GM12878 (cell line): ENCODE results near the gene WDSUB1. TPM values are rescaled to one million over a fixed set of nuclear protein-coding genes. Genes with fewer than 3 reads are reported as not detected.

ENCODE experiments used
- ETV6 ChIP-seq, 2 experiments: fragments of 450-650 bp in 1 of 2; IDR thresholded peaks in 1 of 2; conservative IDR thresholded peaks in 1 of 2; 2 replicates each; pipeline ENCODE4 v1.6.1; 2014; ENCODE audit warnings: antibody characterized with exemption in 1 of 2, borderline replicate concordance in 1 of 2, low read depth in 1 of 2, mild to moderate bottlenecking in 1 of 2, moderate library complexity in 1 of 2
- GATAD2B ChIP-seq: fragments of 450-650 bp; conservative IDR thresholded peaks from 2 replicates; pipeline ENCODE4 v1.6.1; 2017; ENCODE audit warnings: low read depth, mild to moderate bottlenecking, moderate library complexity
- PRDM15 ChIP-seq: fragments of 450-650 bp; formaldehyde crosslinking; IDR thresholded peaks from 2 replicates; pipeline ENCODE4 v1.4.0; 2020; ENCODE audit warnings: mild to moderate bottlenecking, moderate library complexity
- RAD21 ChIP-seq: IDR thresholded peaks from 2 replicates; pipeline ENCODE4 v1.6.1; 2011; ENCODE audit warnings: mild to moderate bottlenecking, low read depth, low read length, moderate library complexity; ENCODE audit not compliant: insufficient read depth
- YY1 ChIP-seq: IDR thresholded peaks from 2 replicates; pipeline ENCODE4 v1.6.1; 2011; ENCODE audit warnings: low read depth, mild to moderate bottlenecking, low read length
- polyA plus RNA-seq, 11 experiments: library from polyadenylated mRNA; depleted of rRNA in 4 of 11; unstranded in 6 of 11; stranded (reverse) in 5 of 11; fragments of >200 nt; fragmentation: Nextera tagmentation in 4 of 11; fragmentation: Illumina TruSeq in 1 of 11; extraction: Ambion mirVana in 4 of 11; extraction: Trizol in 1 of 11; gene quantifications; 1 replicate in 1 of 11; 2 replicates in 10 of 11; pipeline versions ENCODE4 v1.2.1 to v1.2.3, GENCODE V29; 2011 to 2016; ENCODE audit warnings: inconsistent platforms in 2 of 11, missing spikeins in 2 of 11, low read depth in 1 of 11
- total RNA-seq, 4 experiments: library from RNA; depleted of rRNA in 3 of 4; stranded (reverse); fragments of >200 nt in 3 of 4; fragmentation: Illumina TruSeq in 1 of 4; extraction: Trizol in 1 of 4; gene quantifications; 2 replicates each; pipeline versions ENCODE4 v1.2.1 to v1.2.3, GENCODE V29; 2013 to 2021
- TF ChIP-seq, protein P1 (sequence below): fragments of 150-350 bp; IDR thresholded peaks from 2 replicates; pipeline ENCODE4 v1.6.1; 2016; ENCODE audit warnings: low read depth, low read length

WDSUB1 gene
- total and polyA plus RNA-seq, 10 of the 15 experiments (the other 5 are each of a cell fraction or from before 2014, with no cell fraction given), result 4.4 to 12.7 (median 7.6) TPM

DNA sequence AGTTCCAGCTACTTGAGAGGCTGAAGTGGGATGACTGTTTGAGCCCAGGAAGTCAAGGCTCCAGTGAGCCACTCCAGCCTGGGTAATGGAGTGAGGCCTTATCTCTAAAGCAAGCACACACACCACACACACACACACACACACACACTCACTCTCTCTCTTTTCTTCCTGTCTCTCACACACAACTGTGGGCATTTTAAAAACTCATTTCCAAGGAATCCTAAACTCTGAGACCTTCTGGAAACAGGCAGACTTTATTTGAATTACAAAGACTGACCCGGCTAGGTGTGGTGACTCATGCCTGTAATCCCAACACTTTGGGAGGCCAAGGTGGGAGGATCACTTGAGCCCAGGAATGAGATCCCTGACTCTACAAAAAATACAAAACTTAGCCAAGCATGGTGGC, 21.3 kb downstream of the WDSUB1 start (continued):
- TF ChIP-seq PRDM15 (CRISPR knock-in tag) (no peak), RAD21 (no peak), YY1 (no peak), GATAD2B (no peak), ETV6 (conservative IDR thresholded peaks at IDR 0.05 in 1 of 2, IDR thresholded peaks at IDR 0.05 in 1 of 2; ENCODE audit: borderline replicate concordance in 1 of 2, low read depth in 1 of 2) (no peak)
- TF ChIP-seq, protein P1, sequence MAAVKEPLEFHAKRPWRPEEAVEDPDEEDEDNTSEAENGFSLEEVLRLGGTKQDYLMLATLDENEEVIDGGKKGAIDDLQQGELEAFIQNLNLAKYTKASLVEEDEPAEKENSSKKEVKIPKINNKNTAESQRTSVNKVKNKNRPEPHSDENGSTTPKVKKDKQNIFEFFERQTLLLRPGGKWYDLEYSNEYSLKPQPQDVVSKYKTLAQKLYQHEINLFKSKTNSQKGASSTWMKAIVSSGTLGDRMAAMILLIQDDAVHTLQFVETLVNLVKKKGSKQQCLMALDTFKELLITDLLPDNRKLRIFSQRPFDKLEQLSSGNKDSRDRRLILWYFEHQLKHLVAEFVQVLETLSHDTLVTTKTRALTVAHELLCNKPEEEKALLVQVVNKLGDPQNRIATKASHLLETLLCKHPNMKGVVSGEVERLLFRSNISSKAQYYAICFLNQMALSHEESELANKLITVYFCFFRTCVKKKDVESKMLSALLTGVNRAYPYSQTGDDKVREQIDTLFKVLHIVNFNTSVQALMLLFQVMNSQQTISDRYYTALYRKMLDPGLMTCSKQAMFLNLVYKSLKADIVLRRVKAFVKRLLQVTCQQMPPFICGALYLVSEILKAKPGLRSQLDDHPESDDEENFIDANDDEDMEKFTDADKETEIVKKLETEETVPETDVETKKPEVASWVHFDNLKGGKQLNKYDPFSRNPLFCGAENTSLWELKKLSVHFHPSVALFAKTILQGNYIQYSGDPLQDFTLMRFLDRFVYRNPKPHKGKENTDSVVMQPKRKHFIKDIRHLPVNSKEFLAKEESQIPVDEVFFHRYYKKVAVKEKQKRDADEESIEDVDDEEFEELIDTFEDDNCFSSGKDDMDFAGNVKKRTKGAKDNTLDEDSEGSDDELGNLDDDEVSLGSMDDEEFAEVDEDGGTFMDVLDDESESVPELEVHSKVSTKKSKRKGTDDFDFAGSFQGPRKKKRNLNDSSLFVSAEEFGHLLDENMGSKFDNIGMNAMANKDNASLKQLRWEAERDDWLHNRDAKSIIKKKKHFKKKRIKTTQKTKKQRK, result no peak
